ENCODE measurements around the gene REPIN1.

DNA sequence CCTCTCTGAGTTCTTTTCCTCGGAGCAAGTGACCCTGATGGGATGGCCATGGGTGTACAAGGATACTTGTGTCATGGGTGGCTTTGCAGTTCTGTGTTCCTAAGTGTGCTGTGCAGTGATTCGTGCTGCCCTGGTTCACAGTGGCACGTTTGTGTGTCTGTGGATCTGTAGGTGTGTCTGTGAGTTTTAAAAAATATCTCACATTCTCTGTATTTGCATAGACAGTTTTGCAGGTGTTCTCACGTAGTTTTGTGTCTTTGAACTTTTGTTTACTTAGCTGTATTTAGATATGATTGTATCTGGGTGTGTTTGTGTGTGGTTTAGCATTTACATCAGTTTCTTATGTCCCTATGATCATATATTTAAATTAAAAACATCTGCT lies 14.2 kb downstream of the REPIN1 start:
- TF ChIP-seq, protein P1, sequence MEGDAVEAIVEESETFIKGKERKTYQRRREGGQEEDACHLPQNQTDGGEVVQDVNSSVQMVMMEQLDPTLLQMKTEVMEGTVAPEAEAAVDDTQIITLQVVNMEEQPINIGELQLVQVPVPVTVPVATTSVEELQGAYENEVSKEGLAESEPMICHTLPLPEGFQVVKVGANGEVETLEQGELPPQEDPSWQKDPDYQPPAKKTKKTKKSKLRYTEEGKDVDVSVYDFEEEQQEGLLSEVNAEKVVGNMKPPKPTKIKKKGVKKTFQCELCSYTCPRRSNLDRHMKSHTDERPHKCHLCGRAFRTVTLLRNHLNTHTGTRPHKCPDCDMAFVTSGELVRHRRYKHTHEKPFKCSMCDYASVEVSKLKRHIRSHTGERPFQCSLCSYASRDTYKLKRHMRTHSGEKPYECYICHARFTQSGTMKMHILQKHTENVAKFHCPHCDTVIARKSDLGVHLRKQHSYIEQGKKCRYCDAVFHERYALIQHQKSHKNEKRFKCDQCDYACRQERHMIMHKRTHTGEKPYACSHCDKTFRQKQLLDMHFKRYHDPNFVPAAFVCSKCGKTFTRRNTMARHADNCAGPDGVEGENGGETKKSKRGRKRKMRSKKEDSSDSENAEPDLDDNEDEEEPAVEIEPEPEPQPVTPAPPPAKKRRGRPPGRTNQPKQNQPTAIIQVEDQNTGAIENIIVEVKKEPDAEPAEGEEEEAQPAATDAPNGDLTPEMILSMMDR (IDR thresholded peaks at IDR 0.05; ENCODE audit: low read length), result no peak
- TF ChIP-seq EZH2 (IDR thresholded peaks at IDR 0.05; ENCODE audit: borderline replicate concordance, low read length), result no peak
